Activated CD8-positive, alpha-beta T cell treated with anti-CD3 and anti-CD28 coated beads for 36 hours (primary cell): ENCODE results near the gene SERPINF2. TPM values are rescaled to one million over a fixed set of nuclear protein-coding genes. Genes with fewer than 3 reads are reported as not detected.

Experiments used
- ATAC-seq: fragments of 200-7000 bp; cut with Tn5 transposase; one replicate; pipeline ENCODE4 v1.10.0; 2021; ENCODE audit warnings: mild to moderate bottlenecking, moderate library complexity
- CTCF ChIA-PET: fragments of 350-600 bp; sonication (Branson Sonifier 250); formaldehyde crosslinking; loops from one replicate; lab custom pipeline; 2021; ENCODE audit warnings: antibody characterized with exemption; lab: Charles Lee
- POLR2A ChIA-PET: fragments of 350-600 bp; sonication (Branson Sonifier 250); formaldehyde crosslinking; loops from one replicate; lab custom pipeline; 2021; ENCODE audit warnings: antibody characterized with exemption; lab: Charles Lee
- DNase-seq: peaks from one replicate; pipeline ENCODE4 v3.0.0-alpha.2; 2020
- H3K27ac Mint-ChIP-seq: one replicate; pipeline ENCODE4 v1.8.0; 2021; ENCODE audit warnings: mild to moderate bottlenecking, mixed read lengths
- H3K27me3 Mint-ChIP-seq: one replicate; pipeline ENCODE4 v1.8.0; 2021; ENCODE audit warnings: mixed read lengths
- H3K36me3 Mint-ChIP-seq: one replicate; pipeline ENCODE4 v1.8.0; 2021; ENCODE audit warnings: low read depth, mixed read lengths
- H3K4me1 Mint-ChIP-seq: one replicate; pipeline ENCODE4 v1.8.0; 2021; ENCODE audit warnings: low read depth, mixed read lengths
- H3K4me3 Mint-ChIP-seq: one replicate; pipeline ENCODE4 v1.8.0; 2021; ENCODE audit warnings: mild to moderate bottlenecking, moderate library complexity, mixed read lengths
- H3K9me3 Mint-ChIP-seq: one replicate; pipeline ENCODE4 v1.8.0; 2021; ENCODE audit warnings: mixed read lengths
- intact Hi-C: fragments of 100-400 bp; cut with micrococcal nuclease; formaldehyde crosslinking; loops from one replicate; pipeline ENCODE4 v1.10.0; 2022
- total RNA-seq, 2 experiments: library from RNA; stranded (reverse); gene quantifications; one replicate each; pipeline ENCODE4 v1.2.3, GENCODE V29; 2021
- TF ChIP-seq, protein P1 (sequence below): fragments of 200-600 bp; IDR thresholded peaks from one replicate; pipeline ENCODE4 v1.8.0; 2022; ENCODE audit warnings: antibody characterized with exemption, mild to moderate bottlenecking

Gene SERPINF2
- total RNA-seq, 2 experiments from 2014 or later: 0.11 to 0.18 TPM

DNA sequence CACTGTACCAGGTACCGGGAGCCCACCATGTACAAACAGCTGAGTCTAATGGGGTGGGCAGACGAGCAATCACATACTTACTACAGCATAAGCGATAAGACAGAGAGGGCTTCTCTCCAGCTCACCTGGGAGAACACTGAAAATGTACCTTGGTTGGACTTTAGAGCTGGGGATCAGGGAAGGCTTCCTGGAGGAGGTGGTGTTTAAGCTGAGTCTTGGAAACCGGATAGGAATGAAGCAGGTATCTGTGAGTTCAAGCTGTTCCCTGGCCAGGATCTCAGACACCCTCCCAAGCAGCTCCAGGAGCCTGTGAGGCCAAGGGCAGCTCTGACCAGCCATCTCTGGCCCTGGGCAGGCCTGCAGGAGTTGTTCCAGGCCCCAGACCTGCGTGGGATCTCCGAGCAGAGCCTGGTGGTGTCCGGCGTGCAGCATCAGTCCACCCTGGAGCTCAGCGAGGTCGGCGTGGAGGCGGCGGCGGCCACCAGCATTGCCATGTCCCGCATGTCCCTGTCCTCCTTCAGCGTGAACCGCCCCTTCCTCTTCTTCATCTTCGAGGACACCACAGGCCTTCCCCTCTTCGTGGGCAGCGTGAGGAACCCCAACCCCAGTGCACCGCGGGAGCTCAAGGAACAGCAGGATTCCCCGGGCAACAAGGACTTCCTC, 11.2 kb downstream of the SERPINF2 start:
- Mint-ChIP-seq H3K27me3 (no peaks in the 10 kb centered on the region), H3K36me3 (no peaks in the 10 kb centered on the region), H3K4me3 (no peak overlapping the region), H3K27ac (no peak overlapping the region), H3K4me1 (peaks cover 4% of the 10 kb centered on the region), H3K9me3 (no peaks in the 10 kb centered on the region)
- ChIA-PET POLR2A (no interaction called here), CTCF (interaction anchor here (1.0 to 1.1 kb wide), 2 partner anchors 40 to 84 kb away, joined by 3 read pairs; no protein-coding TSS in a partner anchor)
- ATAC-seq (no peak), DNase-seq (no peak)
- TF ChIP-seq, protein P1, sequence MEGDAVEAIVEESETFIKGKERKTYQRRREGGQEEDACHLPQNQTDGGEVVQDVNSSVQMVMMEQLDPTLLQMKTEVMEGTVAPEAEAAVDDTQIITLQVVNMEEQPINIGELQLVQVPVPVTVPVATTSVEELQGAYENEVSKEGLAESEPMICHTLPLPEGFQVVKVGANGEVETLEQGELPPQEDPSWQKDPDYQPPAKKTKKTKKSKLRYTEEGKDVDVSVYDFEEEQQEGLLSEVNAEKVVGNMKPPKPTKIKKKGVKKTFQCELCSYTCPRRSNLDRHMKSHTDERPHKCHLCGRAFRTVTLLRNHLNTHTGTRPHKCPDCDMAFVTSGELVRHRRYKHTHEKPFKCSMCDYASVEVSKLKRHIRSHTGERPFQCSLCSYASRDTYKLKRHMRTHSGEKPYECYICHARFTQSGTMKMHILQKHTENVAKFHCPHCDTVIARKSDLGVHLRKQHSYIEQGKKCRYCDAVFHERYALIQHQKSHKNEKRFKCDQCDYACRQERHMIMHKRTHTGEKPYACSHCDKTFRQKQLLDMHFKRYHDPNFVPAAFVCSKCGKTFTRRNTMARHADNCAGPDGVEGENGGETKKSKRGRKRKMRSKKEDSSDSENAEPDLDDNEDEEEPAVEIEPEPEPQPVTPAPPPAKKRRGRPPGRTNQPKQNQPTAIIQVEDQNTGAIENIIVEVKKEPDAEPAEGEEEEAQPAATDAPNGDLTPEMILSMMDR: no peak
- intact Hi-C loops: no loop called here

DNA sequence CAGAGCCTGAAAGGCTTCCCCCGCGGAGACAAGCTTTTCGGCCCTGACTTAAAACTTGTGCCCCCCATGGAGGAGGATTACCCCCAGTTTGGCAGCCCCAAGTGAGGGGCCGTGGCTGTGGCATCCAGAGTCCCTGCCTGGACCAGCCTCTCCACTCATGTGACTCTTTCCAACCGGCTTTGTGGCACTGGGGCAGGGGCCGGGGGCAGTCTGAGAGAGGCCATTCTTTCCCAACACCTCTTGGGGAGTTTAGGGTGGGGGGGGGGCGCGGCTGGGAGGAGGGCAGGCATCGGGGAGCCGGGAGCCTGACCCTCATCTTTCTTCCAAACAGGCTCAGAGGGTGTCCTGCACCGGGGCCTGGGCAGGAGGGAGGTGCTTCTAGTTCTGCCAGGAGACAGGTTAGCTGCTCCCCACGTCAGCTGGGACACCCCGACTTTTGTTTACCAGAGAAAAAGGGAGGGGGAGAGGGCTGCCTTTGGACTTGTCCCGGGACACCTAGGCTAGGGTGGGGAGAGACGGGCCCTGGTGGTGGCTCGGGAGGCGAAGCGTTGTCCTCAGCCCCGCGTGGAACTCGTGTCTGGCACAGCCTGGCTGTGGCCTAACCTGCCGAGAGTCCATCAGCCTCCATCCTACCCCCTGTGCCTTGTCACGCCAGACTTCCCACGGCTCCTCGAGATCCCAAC, 11.9 kb downstream of the SERPINF2 start:
- ChIA-PET CTCF (interaction anchor here (1.1 kb wide), 1 partner anchor 85 kb away, joined by 3 read pairs; no protein-coding TSS in a partner anchor), POLR2A (interaction anchor here (1.0 kb wide), 1 partner anchor 75 kb away, joined by 3 read pairs; no protein-coding TSS in a partner anchor)
- intact Hi-C loops: no loop called here
- Mint-ChIP-seq H3K4me3 (no peak overlapping the region), H3K27ac (no peak overlapping the region), H3K27me3 (no peaks in the 10 kb centered on the region), H3K9me3 (no peaks in the 10 kb centered on the region), H3K4me1 (peaks cover 4% of the 10 kb centered on the region), H3K36me3 (no peaks in the 10 kb centered on the region)
- no peak for ATAC-seq
- DNase-seq: no peak
- TF ChIP-seq, protein P1: no peak

DNA sequence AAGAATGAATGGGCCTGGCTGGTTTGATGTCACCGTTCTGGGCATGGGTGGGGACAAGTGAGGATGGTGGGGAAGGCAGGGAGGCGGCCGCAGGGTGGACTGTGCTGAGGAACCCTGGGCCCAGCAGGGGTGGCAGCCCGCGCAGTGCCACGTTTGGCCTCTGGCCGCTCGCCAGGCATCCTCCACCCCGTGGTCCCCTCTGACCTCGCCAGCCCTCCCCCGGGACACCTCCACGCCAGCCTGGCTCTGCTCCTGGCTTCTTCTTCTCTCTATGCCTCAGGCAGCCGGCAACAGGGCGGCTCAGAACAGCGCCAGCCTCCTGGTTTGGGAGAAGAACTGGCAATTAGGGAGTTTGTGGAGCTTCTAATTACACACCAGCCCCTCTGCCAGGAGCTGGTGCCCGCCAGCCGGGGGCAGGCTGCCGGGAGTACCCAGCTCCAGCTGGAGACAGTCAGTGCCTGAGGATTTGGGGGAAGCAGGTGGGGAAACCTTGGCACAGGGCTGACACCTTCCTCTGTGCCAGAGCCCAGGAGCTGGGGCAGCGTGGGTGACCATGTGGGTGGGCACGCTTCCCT, 12.7 kb downstream of the SERPINF2 start:
- POLR2A ChIA-PET: interaction anchor here (1.0 kb wide), 1 partner anchor 74 kb away, joined by 3 read pairs; no protein-coding TSS in a partner anchor
- Mint-ChIP-seq H3K27me3 (no peaks in the 10 kb centered on the region), H3K9me3 (no peaks in the 10 kb centered on the region), H3K4me1 (peaks cover 4% of the 10 kb centered on the region), H3K4me3 (no peak overlapping the region), H3K27ac (no peak overlapping the region), H3K36me3 (no peaks in the 10 kb centered on the region)
- ATAC-seq (no peak), DNase-seq (no peak)
- CTCF ChIA-PET: no interaction called here
- intact Hi-C loops: no loop called here
- TF ChIP-seq, protein P1: no peak

DNA sequence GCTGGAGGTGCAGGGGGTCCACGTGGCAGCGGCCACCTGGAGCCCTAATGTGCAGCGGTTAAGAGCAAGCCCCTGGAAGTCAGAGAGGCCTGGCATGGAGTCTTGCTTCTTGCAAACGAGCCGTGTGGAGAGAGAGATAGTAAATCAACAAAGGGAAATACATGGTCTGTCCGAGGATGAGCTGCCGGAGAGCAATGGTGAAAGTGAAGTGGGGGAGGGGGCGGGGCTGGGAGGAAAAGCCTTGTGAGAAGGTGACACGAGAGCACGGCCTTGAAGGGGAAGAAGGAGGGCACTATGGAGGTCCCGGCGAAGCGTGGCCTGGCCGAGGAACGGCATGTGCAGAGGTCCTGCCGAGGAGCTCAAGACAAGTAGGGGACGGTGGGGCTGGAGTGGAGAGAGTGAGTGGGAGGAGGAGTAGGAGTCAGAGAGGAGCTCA, 13.2 kb downstream of the SERPINF2 start:
- intact Hi-C loops: no loop called here
- ChIA-PET POLR2A (interaction anchor here (0.6 kb wide), 1 partner anchor 14 kb away, joined by 3 read pairs; no protein-coding TSS in a partner anchor), CTCF (no interaction called here)
- Mint-ChIP-seq H3K36me3 (no peaks in the 10 kb centered on the region), H3K9me3 (no peaks in the 10 kb centered on the region), H3K4me3 (no peak overlapping the region), H3K27ac (no peak overlapping the region), H3K27me3 (no peaks in the 10 kb centered on the region), H3K4me1 (peaks cover 4% of the 10 kb centered on the region)
- TF ChIP-seq, protein P1: no peak
- ATAC-seq: no peak
- DNase-seq: no peak

DNA sequence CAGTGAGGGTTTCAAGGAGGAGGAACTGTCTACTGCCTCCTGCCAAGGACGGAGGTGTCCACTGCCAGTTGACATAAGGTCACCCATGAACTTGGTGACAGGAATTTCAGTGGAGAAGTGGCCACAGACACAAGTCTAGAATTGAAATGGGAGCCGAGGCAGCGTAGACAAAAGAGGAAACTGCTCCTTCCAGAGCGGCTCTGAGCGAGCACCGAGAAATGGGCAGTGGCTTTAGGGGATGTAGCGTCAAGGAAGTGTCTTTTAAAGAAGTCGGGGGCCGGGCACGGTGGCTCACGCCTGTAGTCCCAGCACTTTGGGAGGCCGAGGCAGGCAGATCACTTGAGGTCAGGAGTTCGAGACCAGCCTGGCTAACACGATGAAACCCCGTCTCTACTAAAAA, 16.1 kb downstream of the SERPINF2 start:
- no peak for DNase-seq
- ATAC-seq: no peak
- TF ChIP-seq, protein P1: no peak
- H3K4me1 Mint-ChIP-seq: peaks cover 23% of the 10 kb centered on the region
- CTCF ChIA-PET: no interaction called here
- H3K36me3 Mint-ChIP-seq: no peaks in the 10 kb centered on the region
- intact Hi-C loops: no loop called here
- no peak overlapping the region for H3K4me3 Mint-ChIP-seq
- no peaks in the 10 kb centered on the region for H3K9me3 Mint-ChIP-seq
- no peak overlapping the region for H3K27ac Mint-ChIP-seq
- no peaks in the 10 kb centered on the region for H3K27me3 Mint-ChIP-seq
- POLR2A ChIA-PET: no interaction called here
